ENCODE results near the gene CAMTA1. TPM values are rescaled to one million over a fixed set of nuclear protein-coding genes. Genes with fewer than 3 reads are reported as not detected.

Gene CAMTA1
- total RNA-seq, 1 donor from 2014 or later: 62.9 TPM

DNA sequence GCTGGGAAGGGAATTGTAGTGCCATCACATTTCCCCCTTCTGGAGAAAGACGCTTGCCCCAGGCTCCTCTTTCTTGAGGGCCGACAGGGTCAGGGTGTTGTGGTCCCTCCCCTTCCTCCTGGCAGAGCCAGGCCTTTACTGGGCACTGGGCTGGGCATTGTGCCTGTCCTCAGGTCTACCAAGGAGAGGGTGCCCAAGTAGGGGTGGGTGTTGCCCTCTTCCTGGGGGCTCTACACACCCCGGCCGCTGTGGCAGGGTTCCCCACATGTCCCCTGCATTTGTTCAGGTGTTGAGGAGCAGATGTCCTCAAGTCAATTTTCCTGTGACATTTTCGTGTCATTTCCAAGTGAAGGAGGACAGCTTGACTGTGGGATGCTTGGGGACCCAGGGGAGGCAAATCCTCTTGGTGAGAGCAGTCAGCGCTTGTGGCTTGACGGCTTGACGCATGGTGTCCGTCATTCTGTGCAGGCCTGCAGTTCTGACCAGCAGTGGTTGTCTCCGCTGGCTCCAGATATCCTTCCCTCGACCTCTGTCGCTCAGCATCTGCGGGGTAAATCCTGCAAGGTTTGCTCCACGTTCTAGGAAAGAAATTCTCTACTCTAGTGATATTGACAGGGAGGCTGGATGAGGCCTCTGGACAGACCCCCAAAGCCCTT lies 804.0 kb downstream of the CAMTA1 start:
- TF ChIP-seq POLR2AphosphoS5 (IDR thresholded peaks at IDR 0.05; ENCODE audit: insufficient read depth in 1 of 2, low read depth in 1 of 2) (no peak), POLR2A (IDR thresholded peaks at IDR 0.05) (no peak)
- TF ChIP-seq, protein P1, sequence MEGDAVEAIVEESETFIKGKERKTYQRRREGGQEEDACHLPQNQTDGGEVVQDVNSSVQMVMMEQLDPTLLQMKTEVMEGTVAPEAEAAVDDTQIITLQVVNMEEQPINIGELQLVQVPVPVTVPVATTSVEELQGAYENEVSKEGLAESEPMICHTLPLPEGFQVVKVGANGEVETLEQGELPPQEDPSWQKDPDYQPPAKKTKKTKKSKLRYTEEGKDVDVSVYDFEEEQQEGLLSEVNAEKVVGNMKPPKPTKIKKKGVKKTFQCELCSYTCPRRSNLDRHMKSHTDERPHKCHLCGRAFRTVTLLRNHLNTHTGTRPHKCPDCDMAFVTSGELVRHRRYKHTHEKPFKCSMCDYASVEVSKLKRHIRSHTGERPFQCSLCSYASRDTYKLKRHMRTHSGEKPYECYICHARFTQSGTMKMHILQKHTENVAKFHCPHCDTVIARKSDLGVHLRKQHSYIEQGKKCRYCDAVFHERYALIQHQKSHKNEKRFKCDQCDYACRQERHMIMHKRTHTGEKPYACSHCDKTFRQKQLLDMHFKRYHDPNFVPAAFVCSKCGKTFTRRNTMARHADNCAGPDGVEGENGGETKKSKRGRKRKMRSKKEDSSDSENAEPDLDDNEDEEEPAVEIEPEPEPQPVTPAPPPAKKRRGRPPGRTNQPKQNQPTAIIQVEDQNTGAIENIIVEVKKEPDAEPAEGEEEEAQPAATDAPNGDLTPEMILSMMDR (IDR thresholded peaks at IDR 0.05): no peak
- Histone ChIP-seq H3K4me1 (no peaks in the 10 kb centered on the region), H3K4me3 (no peak overlapping the region), H3K27ac (no peak overlapping the region), H3K27me3 (no peaks in the 10 kb centered on the region), H3K36me3 (no peaks in the 10 kb centered on the region), H3K9me3 (no peaks in the 10 kb centered on the region)
- DNase-seq (ENCODE audit: extremely low spot score in 2 of 2): no peak
- intact Hi-C loops (cut with DNase I): no loop called here

DNA sequence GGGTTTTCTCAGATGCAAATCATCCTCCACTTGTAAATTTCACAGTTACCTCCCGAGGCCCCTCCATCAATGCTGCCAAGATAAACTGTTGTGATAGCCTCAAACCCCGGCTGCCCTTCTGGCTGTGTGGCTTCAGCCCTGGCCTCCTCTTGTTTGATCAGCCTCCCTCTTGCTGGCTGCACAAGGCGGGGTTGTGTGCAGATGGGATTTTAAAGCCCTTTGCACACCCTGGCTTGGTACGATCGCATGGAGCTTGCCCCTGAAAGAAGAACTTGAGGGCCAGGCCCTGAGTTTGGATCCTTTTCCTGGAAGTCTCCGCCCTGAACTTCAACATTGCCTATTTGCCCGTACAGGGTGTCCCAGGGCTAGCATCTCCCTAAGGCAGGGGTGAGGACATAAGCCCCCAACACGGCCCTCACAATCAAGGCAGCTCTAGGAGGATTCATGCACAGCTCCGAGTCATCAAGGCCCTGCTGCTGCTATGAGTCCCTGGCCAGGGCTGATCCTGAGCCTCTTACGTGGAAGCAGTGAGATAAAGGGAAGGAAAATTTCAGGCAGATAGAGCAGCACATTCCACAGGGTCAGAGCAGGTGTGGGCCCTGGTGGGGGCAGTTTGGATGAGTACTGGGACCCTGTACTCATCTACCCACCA lies 804.6 kb downstream of the CAMTA1 start:
- no peak for DNase-seq (ENCODE audit: extremely low spot score in 2 of 2)
- Histone ChIP-seq H3K36me3 (no peaks in the 10 kb centered on the region), H3K4me1 (no peaks in the 10 kb centered on the region), H3K27me3 (no peaks in the 10 kb centered on the region), H3K4me3 (no peak overlapping the region), H3K9me3 (no peaks in the 10 kb centered on the region), H3K27ac (no peak overlapping the region)
- TF ChIP-seq, protein P1 (IDR thresholded peaks at IDR 0.05): no peak
- TF ChIP-seq POLR2A (IDR thresholded peaks at IDR 0.05): no peak
- TF ChIP-seq POLR2AphosphoS5 (IDR thresholded peaks at IDR 0.05; ENCODE audit: insufficient read depth in 1 of 2, low read depth in 1 of 2): no peak
- intact Hi-C loops (cut with DNase I): no loop called here

GRCh38 chr1:7590426-7590790 lies 805.2 kb downstream of the CAMTA1 start:
- TF ChIP-seq POLR2AphosphoS5 (IDR thresholded peaks at IDR 0.05; ENCODE audit: insufficient read depth in 1 of 2, low read depth in 1 of 2): no peak
- TF ChIP-seq, protein P1 (IDR thresholded peaks at IDR 0.05): no peak
- TF ChIP-seq POLR2A (IDR thresholded peaks at IDR 0.05): no peak
- Histone ChIP-seq H3K4me1 (no peaks in the 10 kb centered on the region), H3K27me3 (no peaks in the 10 kb centered on the region), H3K27ac (no peak overlapping the region), H3K4me3 (no peak overlapping the region), H3K9me3 (no peaks in the 10 kb centered on the region), H3K36me3 (no peaks in the 10 kb centered on the region)
- no peak for DNase-seq (ENCODE audit: extremely low spot score in 2 of 2)
- intact Hi-C loops (cut with DNase I): no loop called here

DNA sequence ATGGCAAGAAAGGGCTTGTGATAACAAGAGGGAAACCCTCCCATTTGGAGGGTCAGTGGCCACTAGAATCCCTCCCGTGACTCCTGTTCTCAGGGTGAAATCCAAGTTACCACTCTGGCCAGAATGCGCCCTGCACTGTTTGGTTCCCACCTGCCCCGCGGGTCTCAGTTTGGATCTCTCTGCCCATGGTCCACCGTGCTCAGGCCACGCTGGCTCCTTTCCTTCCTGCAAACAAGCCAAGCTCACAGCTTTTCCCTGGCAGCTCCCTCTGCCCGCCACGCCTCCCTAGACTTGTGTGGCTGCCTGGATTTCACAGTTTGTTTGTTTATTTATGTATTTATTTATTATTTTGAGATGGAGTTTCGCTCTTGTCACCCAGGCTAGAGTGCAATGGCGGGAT lies 806.3 kb downstream of the CAMTA1 start:
- no peaks in the 10 kb centered on the region for H3K4me1 ChIP-seq
- TF ChIP-seq POLR2A (IDR thresholded peaks at IDR 0.05): no peak
- no peak for TF ChIP-seq POLR2AphosphoS5 (IDR thresholded peaks at IDR 0.05; ENCODE audit: insufficient read depth in 1 of 2, low read depth in 1 of 2)
- TF ChIP-seq, protein P1 (IDR thresholded peaks at IDR 0.05): no peak
- H3K4me3 ChIP-seq: no peak overlapping the region
- no peaks in the 10 kb centered on the region for H3K9me3 ChIP-seq
- no peaks in the 10 kb centered on the region for H3K27me3 ChIP-seq
- intact Hi-C loops (cut with DNase I): no loop called here
- H3K36me3 ChIP-seq: no peaks in the 10 kb centered on the region
- no peak for DNase-seq (ENCODE audit: extremely low spot score in 2 of 2)
- no peak overlapping the region for H3K27ac ChIP-seq

DNA sequence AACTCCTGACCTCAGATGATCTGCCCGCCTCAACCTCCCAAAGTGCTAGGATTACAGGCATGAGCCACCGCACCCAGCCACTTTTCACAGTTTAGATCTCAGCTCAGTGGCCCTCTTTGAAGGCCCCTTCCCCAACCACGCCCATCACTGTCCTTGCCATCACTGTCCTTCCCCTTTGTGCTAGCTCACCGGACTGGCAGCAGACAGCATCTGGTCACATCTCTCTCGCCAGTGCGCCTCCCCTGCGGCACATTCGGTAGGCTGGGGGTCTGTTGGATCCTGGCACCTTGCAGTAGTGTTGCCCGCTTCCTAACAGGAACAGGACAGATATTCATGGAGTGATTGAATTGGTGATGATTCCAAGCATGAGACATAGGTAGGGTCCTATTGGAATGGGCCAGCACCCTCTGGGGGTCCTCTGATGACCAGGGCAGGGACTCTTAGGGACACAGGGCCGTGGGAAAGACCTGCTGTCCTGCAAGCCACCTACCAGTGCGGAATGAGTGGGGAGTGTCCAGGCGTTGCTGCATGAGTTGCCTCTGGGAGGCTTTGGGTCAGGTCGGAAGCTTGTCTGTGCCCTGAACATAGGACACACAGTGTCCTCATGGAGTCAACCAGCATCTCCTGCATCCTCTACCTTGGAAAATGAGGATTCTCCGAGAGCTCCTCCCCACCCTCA lies 807.0 kb downstream of the CAMTA1 start:
- DNase-seq (ENCODE audit: extremely low spot score in 2 of 2): no peak
- intact Hi-C loops (cut with DNase I): no loop called here
- H3K4me3 ChIP-seq: no peak overlapping the region

More for the DNA sequence above, 807.0 kb downstream of the CAMTA1 start:
- Histone ChIP-seq H3K9me3 (no peaks in the 10 kb centered on the region), H3K36me3 (no peaks in the 10 kb centered on the region), H3K4me1 (no peaks in the 10 kb centered on the region), H3K27ac (no peak overlapping the region), H3K27me3 (no peaks in the 10 kb centered on the region)
- TF ChIP-seq POLR2A (IDR thresholded peaks at IDR 0.05) (no peak), POLR2AphosphoS5 (IDR thresholded peaks at IDR 0.05; ENCODE audit: insufficient read depth in 1 of 2, low read depth in 1 of 2) (no peak)
- TF ChIP-seq, protein P1 (IDR thresholded peaks at IDR 0.05): no peak
